H4 (cell line): ENCODE measurements around the gene RNF128. TPM values are rescaled to one million over a fixed set of nuclear protein-coding genes. Genes with fewer than 3 reads are reported as not detected.
A peak's percentile ranks its signal among the peaks of the same experiment; 100 is the strongest.
"Not testable (repeated sequence)": the region's sequence is repeated elsewhere in the genome, so short reads cannot be mapped to it uniquely, and the experiment has no call there.

Experiments used
- DNase-seq: peaks from one replicate; pipeline ENCODE4 v3.0.0-alpha.2; 2015; ENCODE audit warnings: low spot score
- total RNA-seq: library from RNA; depleted of rRNA; stranded (reverse); fragments of >200 nt; shearing (Covaris generic); gene quantifications from 2 replicates; pipeline ENCODE4 v1.2.3, GENCODE V29; 2014; rRNA removed

RNF128 gene
- total RNA-seq, 1 experiment from 2014 or later, result not detected

GRCh38 chrX:106748377-106748776 lies 21.9 kb downstream of the RNF128 start:
- no peak for DNase-seq

GRCh38 chrX:106751407-106751806 lies 24.9 kb downstream of the RNF128 start:
- DNase-seq, result no peak

GRCh38 chrX:106752101-106752678 lies 25.7 kb downstream of the RNF128 start:
- DNase-seq, result no peak

GRCh38 chrX:106769288-106769687 lies 42.8 kb downstream of the RNF128 start:
- not testable (repeated sequence) for DNase-seq

- DNase-seq, result no peak
These were observed 48.5 kb downstream of the RNF128 start for GRCh38 chrX:106774981-106775380.

GRCh38 chrX:106780264-106780663 lies 53.8 kb downstream of the RNF128 start:
- DNase-seq, result no peak

- DNase-seq, result no peak
These were observed 54.3 kb downstream of the RNF128 start for GRCh38 chrX:106780664-106781377.

GRCh38 chrX:106783716-106784115 lies 57.2 kb downstream of the RNF128 start:
- no peak for DNase-seq

- DNase-seq, result no peak
These were observed 65.0 kb downstream of the RNF128 start for GRCh38 chrX:106791495-106791894.

- no peak for DNase-seq
These were observed 75.5 kb downstream of the RNF128 start for GRCh38 chrX:106802063-106802387.

GRCh38 chrX:106802388-106803275 lies 76.1 kb downstream of the RNF128 start, which contains the start of gene TBC1D8B:
TSS of gene TBC1D8B (plus strand) at chrX:106802673. CDS start at chrX:106802854, 181 bp downstream.
- DNase-seq, result peak; percentile 90

GRCh38 chrX:106811131-106811910 lies 84.8 kb downstream of the RNF128 start:
- no peak for DNase-seq

GRCh38 chrX:106812930-106813329 lies 86.4 kb downstream of the RNF128 start:
- not testable (repeated sequence) for DNase-seq

- not testable (repeated sequence) for DNase-seq
These were observed 87.6 kb downstream of the RNF128 start for GRCh38 chrX:106814093-106814492.

Other genes with a start within 250 kb of the RNF128 start
- 10.8 and 15.8 TPM in 2 replicates for gene RADX, start 114.7 kb upstream of the RNF128 start, total RNA-seq
- 2.6 and 2.9 TPM in 2 replicates for gene TBC1D8B, start 76.0 kb downstream of the RNF128 start, total RNA-seq
- gene RIPPLY1, start 176.6 kb downstream of the RNF128 start, total RNA-seq, result not detected in 2 replicates
- not detected in 2 replicates for gene CLDN2, start 193.7 kb downstream of the RNF128 start, total RNA-seq